IMR-90 (cell line): ENCODE results near the gene ALDH1B1. TPM values are rescaled to one million over a fixed set of nuclear protein-coding genes. Genes with fewer than 3 reads are reported as not detected.

Experiments
- ATAC-seq: fragments of 200-7000 bp; cut with Tn5 transposase; 2 replicates; pipeline ENCODE4 v1.9.1; 2020; ENCODE audit warnings: low read depth, mild to moderate bottlenecking, moderate library complexity
- BruUV-seq: library from RNA; stranded (reverse); fragments of 400-500 nt; replicated peaks from 2 replicates; lab custom pipeline; 2021; lab: Mats Ljungman, UMichigan
- CTCF ChIA-PET: fragments of 300-600 bp; formaldehyde crosslinking; extraction: SDS; loops from one replicate; lab custom pipeline; 2021; ENCODE audit warnings: antibody characterized with exemption; lab: Yijun Ruan, JAX
- POLR2A ChIA-PET: fragments of 300-600 bp; sonication (Branson Sonifier 250); formaldehyde crosslinking; loops from one replicate; lab custom pipeline; 2022; ENCODE audit warnings: antibody characterized with exemption; ENCODE audit not compliant: unreplicated experiment; lab: Charles Lee
- DNase-seq: peaks from one replicate; pipeline ENCODE4 v3.0.0; 2013
- H2AFZ ChIP-seq: replicated peaks from 2 replicates; pipeline ENCODE3; 2013; ENCODE audit warnings: low read length, mild to moderate bottlenecking; ENCODE audit not compliant: poor library complexity
- H2AK5ac ChIP-seq: 2 replicates; pipeline ENCODE4 v1.6.1; 2013; ENCODE audit warnings: low read depth, low read length, inconsistent platforms
- H2AK9ac ChIP-seq: replicated peaks from 2 replicates; pipeline ENCODE3; 2013; ENCODE audit warnings: mild to moderate bottlenecking, low read depth, low read length, moderate library complexity; ENCODE audit not compliant: poor library complexity
- H2BK120ac ChIP-seq: 2 replicates; pipeline ENCODE4 v1.6.1; 2013; ENCODE audit warnings: low read depth, low read length, inconsistent platforms
- H2BK15ac ChIP-seq: 3 replicates; pipeline ENCODE4 v1.6.1; 2013; ENCODE audit warnings: low read depth, low read length, inconsistent platforms
- H2BK20ac ChIP-seq: 2 replicates; pipeline ENCODE4 v1.6.1; 2013; ENCODE audit warnings: low read depth, mild to moderate bottlenecking, inconsistent platforms, low read length, moderate library complexity
- H2BK5ac ChIP-seq: 2 replicates; pipeline ENCODE4 v1.6.1; 2013; ENCODE audit warnings: mild to moderate bottlenecking, low read depth, low read length, inconsistent platforms; ENCODE audit not compliant: poor library complexity, severe bottlenecking
- H3K14ac ChIP-seq: replicated peaks from 2 replicates; pipeline ENCODE4 v1.6.1; 2013; ENCODE audit warnings: low read depth, low read length, inconsistent platforms
- H3K18ac ChIP-seq: 2 replicates; pipeline ENCODE4 v1.6.1; 2013; ENCODE audit warnings: low read depth, low read length, control low read depth
- H3K23ac ChIP-seq: 2 replicates; pipeline ENCODE4 v1.6.1; 2013; ENCODE audit warnings: low read depth, low read length, inconsistent platforms
- H3K27ac ChIP-seq: 2 replicates; pipeline ENCODE4 v1.5.1; 2013; ENCODE audit warnings: mild to moderate bottlenecking, control low read depth, low read length; ENCODE audit not compliant: insufficient read depth
- H3K27me3 ChIP-seq: 2 replicates; pipeline ENCODE4 v1.6.1; 2013; ENCODE audit warnings: low read length; ENCODE audit not compliant: control insufficient read depth, insufficient read depth
- H3K36me3 ChIP-seq: 2 replicates; pipeline ENCODE4 v1.6.1; 2013; ENCODE audit warnings: low read length, mixed read lengths; ENCODE audit not compliant: control insufficient read depth, insufficient read depth
- H3K4ac ChIP-seq: 2 replicates; pipeline ENCODE4 v1.6.1; 2013; ENCODE audit warnings: low read depth, low read length, inconsistent platforms
- H3K4me1 ChIP-seq: 2 replicates; pipeline ENCODE4 v1.6.1; 2013; ENCODE audit warnings: low read length, mixed read lengths; ENCODE audit not compliant: control insufficient read depth, insufficient read depth
- H3K4me2 ChIP-seq: 2 replicates; pipeline ENCODE4 v1.6.1; 2013; ENCODE audit warnings: low read depth, mild to moderate bottlenecking, control low read depth, low read length, moderate library complexity
- H3K4me3 ChIP-seq: 2 replicates; pipeline ENCODE4 v1.5.1; 2013; ENCODE audit warnings: low read depth, mild to moderate bottlenecking, control low read depth, low read length, moderate library complexity; ENCODE audit not compliant: insufficient read depth
- H3K56ac ChIP-seq: 2 replicates; pipeline ENCODE4 v1.6.1; 2013; ENCODE audit warnings: low read length, inconsistent platforms; ENCODE audit not compliant: insufficient read depth; ENCODE audit errors: extremely low read depth
- H3K79me1 ChIP-seq, 2 experiments: 2 replicates each; pipeline ENCODE4 v1.6.1; 2013; ENCODE audit warnings: low read length in 2 of 2, inconsistent platforms in 1 of 2, low read depth in 1 of 2
- H3K9ac ChIP-seq: 2 replicates; pipeline ENCODE4 v1.6.1; 2013; ENCODE audit warnings: low read depth, low read length, control low read depth
- H3K9me1 ChIP-seq: 2 replicates; pipeline ENCODE4 v1.6.1; 2013; ENCODE audit warnings: low read length, inconsistent platforms; ENCODE audit not compliant: insufficient read depth
- H3K9me3 ChIP-seq: 2 replicates; pipeline ENCODE4 v1.6.1; 2013; ENCODE audit warnings: low read length; ENCODE audit not compliant: control insufficient read depth, insufficient read depth
- H4K20me1 ChIP-seq: 2 replicates; pipeline ENCODE4 v1.6.1; 2013; ENCODE audit warnings: low read length, inconsistent platforms; ENCODE audit not compliant: insufficient read depth
- H4K5ac ChIP-seq: 2 replicates; pipeline ENCODE4 v1.6.1; 2013; ENCODE audit warnings: mild to moderate bottlenecking, low read depth, low read length, control low read depth
- H4K8ac ChIP-seq, 2 experiments: 2 replicates each; pipeline ENCODE4 v1.6.1; 2013; ENCODE audit warnings: low read depth in 2 of 2, low read length in 2 of 2, control low read depth in 1 of 2, inconsistent platforms in 1 of 2
- H4K91ac ChIP-seq: 2 replicates; pipeline ENCODE4 v1.6.1; 2013; ENCODE audit warnings: low read depth, low read length, inconsistent platforms; ENCODE audit not compliant: insufficient read depth
- CEBPB ChIP-seq: IDR thresholded peaks from 2 replicates; pipeline ENCODE4 v1.6.1; 2012; ENCODE audit warnings: low read depth, low read length, improper control_type of control experiment
- CHD1 ChIP-seq: IDR thresholded peaks from 2 replicates; pipeline ENCODE4 v1.6.1; 2012; ENCODE audit warnings: low read depth, low read length, improper control_type of control experiment
- CTCF ChIP-seq: conservative IDR thresholded peaks from 2 replicates; pipeline ENCODE4 v1.5.1; 2012; ENCODE audit warnings: mild to moderate bottlenecking, low read depth, low read length, improper control_type of control experiment
- MAFK ChIP-seq: IDR thresholded peaks from 2 replicates; pipeline ENCODE4 v1.6.1; 2012; ENCODE audit warnings: low read depth, low read length, improper control_type of control experiment
- MAZ ChIP-seq: IDR thresholded peaks from 2 replicates; pipeline ENCODE4 v1.6.1; 2012; ENCODE audit warnings: low read depth, mild to moderate bottlenecking, low read length, improper control_type of control experiment, moderate library complexity, borderline replicate concordance
- MXI1 ChIP-seq: IDR thresholded peaks from 2 replicates; pipeline ENCODE4 v1.6.1; 2012; ENCODE audit warnings: low read depth, mild to moderate bottlenecking, low read length, moderate library complexity, borderline replicate concordance
- NFE2L2 ChIP-seq: fragments of 150-350 bp; IDR thresholded peaks from 2 replicates; pipeline ENCODE4 v1.6.1; 2016; ENCODE audit warnings: low read depth, mild to moderate bottlenecking, low read length
- POLR2A ChIP-seq: IDR thresholded peaks from 2 replicates; pipeline ENCODE4 v1.6.1; 2012; ENCODE audit warnings: mild to moderate bottlenecking, low read depth, low read length
- SMC3 ChIP-seq: fragments of 150-350 bp; IDR thresholded peaks from 2 replicates; pipeline ENCODE4 v1.6.1; 2016; ENCODE audit warnings: low read depth, mild to moderate bottlenecking, antibody characterized with exemption, low read length, moderate library complexity
- USF2 ChIP-seq: fragments of 150-350 bp; IDR thresholded peaks from 2 replicates; pipeline ENCODE4 v1.6.1; 2017; ENCODE audit warnings: mild to moderate bottlenecking, antibody characterized with exemption, low read length, low read depth
- WGBS, 2 experiments: methylation state at CpG; one replicate each; pipeline versions ENCODE4 v1.1.5 to v1.1.7; 2013; ENCODE audit warnings: missing lambda C conversion rate in 2 of 2; ENCODE audit not compliant: insufficient read length in 1 of 2; ENCODE audit errors: extremely low coverage in 2 of 2; 5-methylcytosine and 5-hydroxymethylcytosine counted together
- dilution Hi-C: fragments of 300-500 bp; cut with HindIII; formaldehyde crosslinking; loops from one replicate; pipeline ENCODE4 v1.14.3; 2018; ENCODE audit warnings: low sequenced_read_pairs; ENCODE audit not compliant: unreplicated experiment
- in situ Hi-C: fragments of 300-500 bp; cut with MboI; formaldehyde crosslinking; loops from 3 replicates; pipeline ENCODE4 v1.14.3; 2019; ENCODE audit warnings: low sequenced_read_pairs, inconsistent platforms, mixed read lengths
- intact Hi-C: fragments of 100-400 bp; cut with micrococcal nuclease; formaldehyde crosslinking; loops from 2 replicates; pipeline ENCODE4 v1.10.0; 2022
- polyA plus RNA-seq, 3 experiments: library from polyadenylated mRNA; depleted of rRNA; stranded (reverse); fragments of >200 nt; gene quantifications; 2 replicates each; pipeline ENCODE4 v1.2.3, GENCODE V29; 2012; ENCODE audit warnings: low replicate concordance in 1 of 3
- total RNA-seq: library from RNA; depleted of rRNA; stranded (reverse); fragments of >200 nt; gene quantifications from 2 replicates; pipeline ENCODE4 v1.2.3, GENCODE V29; 2012

ALDH1B1 gene
- total and polyA plus RNA-seq, 2 of the 4 experiments (the other 2 are of a cell fraction), result 29.6 to 37.6 TPM

- BruUV-seq, result no TSS peak
- Histone ChIP-seq H3K4me3 (no peak overlapping the region), H3K36me3 (no peaks in the 10 kb centered on the region), H3K27me3 (peaks cover 65% of the 10 kb centered on the region), H3K27ac (no peak overlapping the region), H2BK15ac (no peak overlapping the region), H3K4me2 (no peak overlapping the region), H4K5ac (no peak overlapping the region), H2BK20ac (no peak overlapping the region), H3K18ac (no peak overlapping the region), H4K20me1 (no peaks in the 10 kb centered on the region), H2AK9ac (no peak overlapping the region), H4K91ac (no peak overlapping the region), H3K56ac (no peak overlapping the region), H3K9me1 (no peaks in the 10 kb centered on the region), H3K4me1 (peaks cover 2% of the 10 kb centered on the region; the same call in 1 of the 2 replicates), H3K23ac (no peak overlapping the region), H2AFZ (no peak overlapping the region), H2BK5ac (no peak overlapping the region), H3K9me3 (no peaks in the 10 kb centered on the region), H3K4ac (no peak overlapping the region), H3K14ac (no peak overlapping the region), H3K79me1 (no peaks in the 10 kb centered on the region), H3K9ac (no peak overlapping the region), H2AK5ac (no peak overlapping the region), H4K8ac (no peak overlapping the region), H2BK120ac (no peak overlapping the region)
- CTCF ChIA-PET, result interaction anchor here (1.2 kb wide), 1 partner anchor 11 kb away, joined by 4 read pairs; no protein-coding TSS in a partner anchor
- in situ Hi-C loops, result no loop called here
- POLR2A ChIA-PET, result no interaction called here
- dilution Hi-C loops, result no loop called here
- DNase-seq (no peak), ATAC-seq (no peak)
- intact Hi-C loops, result no loop called here
- no CpG with 5 or more reads among the region's 1 CpG for WGBS, 2 experiments
- TF ChIP-seq NFE2L2 (no peak), SMC3 (no peak), MAFK (no peak), CTCF (no peak), USF2 (no peak), MAZ (no peak), CEBPB (no peak), CHD1 (no peak), MXI1 (no peak), POLR2A (no peak)
Measured at GRCh38 chr9:38428062-38428461, 35.6 kb downstream of the ALDH1B1 start.
